ENCODE results near the gene SFMBT2. TPM values are rescaled to one million over a fixed set of nuclear protein-coding genes. Genes with fewer than 3 reads are reported as not detected.

Gene SFMBT2
- total and polyA plus RNA-seq, 10 donors = 4.4 to 47.7 (median 34.8) TPM

GRCh38 chr10:7277867-7278266 is 133.0 kb downstream of the SFMBT2 start:
- no peak overlapping the region for H3K4me3 ChIP-seq
- H3K4me1 ChIP-seq = peaks cover 0 to 26% (median 2%) of the 10 kb centered on the region in 6 donors
- H3K9me3 ChIP-seq = no peaks in the 10 kb centered on the region
- H3K27ac ChIP-seq = no peak overlapping the region
- H3K27me3 ChIP-seq (replicated peaks in 1 of 7) = no peaks in the 10 kb centered on the region
- DNase-seq = no peak
- WGBS, 5 donors = 68 to 86% (median 77%) methylated on average over 6 of the region's 6 CpGs
- H3K36me3 ChIP-seq = peaks cover 0 to 77% (median 3%) of the 10 kb centered on the region in 6 donors
- TF ChIP-seq POLR2A (IDR thresholded peaks at IDR 0.05) = no peak
- peak in 1 of 3 donors; percentile 14 for TF ChIP-seq POLR2AphosphoS5 (IDR thresholded peaks at IDR 0.05)
- intact Hi-C loops (cut with DNase I; ENCODE audit: low total_unique reads) = no loop called here

DNA sequence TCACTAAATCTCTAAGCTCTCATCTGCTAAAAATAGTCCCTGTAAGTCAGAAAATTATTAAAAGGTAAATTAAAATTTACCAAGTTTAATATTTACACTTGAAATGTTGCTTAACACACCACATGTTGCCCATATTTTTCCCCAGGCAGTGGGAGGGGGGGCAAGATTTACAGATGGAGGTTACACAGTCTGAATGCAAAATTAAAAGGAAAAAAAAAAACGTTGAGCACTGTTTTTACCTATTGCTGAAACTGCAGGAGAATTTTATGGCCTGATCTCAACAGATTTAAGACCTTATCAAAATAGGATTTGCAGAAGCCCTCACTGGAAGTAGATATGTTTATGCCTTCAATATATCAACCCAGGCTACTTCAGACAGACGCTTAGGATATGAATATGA is 133.4 kb downstream of the SFMBT2 start:
- Histone ChIP-seq H3K27ac (no peak overlapping the region), H3K4me3 (no peak overlapping the region), H3K36me3 (peaks cover 0 to 77% (median 3%) of the 10 kb centered on the region in 6 donors), H3K27me3 (replicated peaks in 1 of 7) (no peaks in the 10 kb centered on the region), H3K9me3 (no peaks in the 10 kb centered on the region), H3K4me1 (peaks cover 0 to 29% (median 3%) of the 10 kb centered on the region in 6 donors)
- intact Hi-C loops (cut with DNase I; ENCODE audit: low total_unique reads) = no loop called here
- 59 to 76% (median 63%) methylated on average over 2 of the region's 2 CpGs for WGBS, 5 donors
- TF ChIP-seq POLR2AphosphoS5 (IDR thresholded peaks at IDR 0.05) = no peak
- TF ChIP-seq POLR2A (IDR thresholded peaks at IDR 0.05) = no peak
- TF ChIP-seq, protein P1, sequence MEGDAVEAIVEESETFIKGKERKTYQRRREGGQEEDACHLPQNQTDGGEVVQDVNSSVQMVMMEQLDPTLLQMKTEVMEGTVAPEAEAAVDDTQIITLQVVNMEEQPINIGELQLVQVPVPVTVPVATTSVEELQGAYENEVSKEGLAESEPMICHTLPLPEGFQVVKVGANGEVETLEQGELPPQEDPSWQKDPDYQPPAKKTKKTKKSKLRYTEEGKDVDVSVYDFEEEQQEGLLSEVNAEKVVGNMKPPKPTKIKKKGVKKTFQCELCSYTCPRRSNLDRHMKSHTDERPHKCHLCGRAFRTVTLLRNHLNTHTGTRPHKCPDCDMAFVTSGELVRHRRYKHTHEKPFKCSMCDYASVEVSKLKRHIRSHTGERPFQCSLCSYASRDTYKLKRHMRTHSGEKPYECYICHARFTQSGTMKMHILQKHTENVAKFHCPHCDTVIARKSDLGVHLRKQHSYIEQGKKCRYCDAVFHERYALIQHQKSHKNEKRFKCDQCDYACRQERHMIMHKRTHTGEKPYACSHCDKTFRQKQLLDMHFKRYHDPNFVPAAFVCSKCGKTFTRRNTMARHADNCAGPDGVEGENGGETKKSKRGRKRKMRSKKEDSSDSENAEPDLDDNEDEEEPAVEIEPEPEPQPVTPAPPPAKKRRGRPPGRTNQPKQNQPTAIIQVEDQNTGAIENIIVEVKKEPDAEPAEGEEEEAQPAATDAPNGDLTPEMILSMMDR (IDR thresholded peaks at IDR 0.05 in 8 of 11, conservative IDR thresholded peaks at IDR 0.05 in 3 of 11) = no peak
- DNase-seq = no peak

GRCh38 chr10:7275761-7276440 is 134.9 kb downstream of the SFMBT2 start:
- WGBS, 5 donors = 80 to 87% (median 84%) methylated on average over 12 of the region's 12 CpGs
- no peak for DNase-seq
- intact Hi-C loops (cut with DNase I; ENCODE audit: low total_unique reads) = no loop called here
- no peak overlapping the region for H3K27ac ChIP-seq
- no peak overlapping the region for H3K4me3 ChIP-seq
- H3K36me3 ChIP-seq = peaks cover 0 to 74% (median 3%) of the 10 kb centered on the region in 6 donors
- H3K27me3 ChIP-seq (replicated peaks in 1 of 7) = no peaks in the 10 kb centered on the region
- peaks cover 0 to 40% (median 3%) of the 10 kb centered on the region in 6 donors for H3K4me1 ChIP-seq
- H3K9me3 ChIP-seq = no peaks in the 10 kb centered on the region
- TF ChIP-seq POLR2A (IDR thresholded peaks at IDR 0.05) (no peak), POLR2AphosphoS5 (IDR thresholded peaks at IDR 0.05) (no peak)
- TF ChIP-seq, protein P1 (IDR thresholded peaks at IDR 0.05 in 8 of 11, conservative IDR thresholded peaks at IDR 0.05 in 3 of 11) = no peak

GRCh38 chr10:7274293-7274692 is 136.5 kb downstream of the SFMBT2 start:
- peaks cover 0 to 51% (median 5%) of the 10 kb centered on the region in 6 donors for H3K4me1 ChIP-seq
- DNase-seq = no peak
- peaks cover 0 to 87% (median 3%) of the 10 kb centered on the region in 6 donors for H3K36me3 ChIP-seq
- H3K27me3 ChIP-seq (replicated peaks in 1 of 7) = no peaks in the 10 kb centered on the region
- no peak overlapping the region for H3K4me3 ChIP-seq
- no peak for TF ChIP-seq POLR2AphosphoS5 (IDR thresholded peaks at IDR 0.05)
- no peak for TF ChIP-seq POLR2A (IDR thresholded peaks at IDR 0.05)
- TF ChIP-seq, protein P1 (IDR thresholded peaks at IDR 0.05 in 8 of 11, conservative IDR thresholded peaks at IDR 0.05 in 3 of 11) = no peak
- no peaks in the 10 kb centered on the region for H3K9me3 ChIP-seq
- WGBS, 5 donors = 80 to 94% (median 90%) methylated on average over 2 of the region's 2 CpGs
- intact Hi-C loops (cut with DNase I; ENCODE audit: low total_unique reads) = no loop called here
- H3K27ac ChIP-seq = no peak overlapping the region

All from spleen (tissue), 11 donors.